Hair follicular keratinocyte (primary cell): ENCODE results near the gene ANAPC4. TPM values are rescaled to one million over a fixed set of nuclear protein-coding genes. Genes with fewer than 3 reads are reported as not detected.

Experiments used
- total RNA-seq: library from RNA; depleted of rRNA; stranded (reverse); fragments of >200 nt; gene quantifications from 2 replicates; pipeline ENCODE4 v1.2.3, GENCODE V29; 2015

The ANAPC4 gene, protein sequence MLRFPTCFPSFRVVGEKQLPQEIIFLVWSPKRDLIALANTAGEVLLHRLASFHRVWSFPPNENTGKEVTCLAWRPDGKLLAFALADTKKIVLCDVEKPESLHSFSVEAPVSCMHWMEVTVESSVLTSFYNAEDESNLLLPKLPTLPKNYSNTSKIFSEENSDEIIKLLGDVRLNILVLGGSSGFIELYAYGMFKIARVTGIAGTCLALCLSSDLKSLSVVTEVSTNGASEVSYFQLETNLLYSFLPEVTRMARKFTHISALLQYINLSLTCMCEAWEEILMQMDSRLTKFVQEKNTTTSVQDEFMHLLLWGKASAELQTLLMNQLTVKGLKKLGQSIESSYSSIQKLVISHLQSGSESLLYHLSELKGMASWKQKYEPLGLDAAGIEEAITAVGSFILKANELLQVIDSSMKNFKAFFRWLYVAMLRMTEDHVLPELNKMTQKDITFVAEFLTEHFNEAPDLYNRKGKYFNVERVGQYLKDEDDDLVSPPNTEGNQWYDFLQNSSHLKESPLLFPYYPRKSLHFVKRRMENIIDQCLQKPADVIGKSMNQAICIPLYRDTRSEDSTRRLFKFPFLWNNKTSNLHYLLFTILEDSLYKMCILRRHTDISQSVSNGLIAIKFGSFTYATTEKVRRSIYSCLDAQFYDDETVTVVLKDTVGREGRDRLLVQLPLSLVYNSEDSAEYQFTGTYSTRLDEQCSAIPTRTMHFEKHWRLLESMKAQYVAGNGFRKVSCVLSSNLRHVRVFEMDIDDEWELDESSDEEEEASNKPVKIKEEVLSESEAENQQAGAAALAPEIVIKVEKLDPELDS
- total RNA-seq: 13.7 and 18.2 TPM in 2 replicates

DNA sequence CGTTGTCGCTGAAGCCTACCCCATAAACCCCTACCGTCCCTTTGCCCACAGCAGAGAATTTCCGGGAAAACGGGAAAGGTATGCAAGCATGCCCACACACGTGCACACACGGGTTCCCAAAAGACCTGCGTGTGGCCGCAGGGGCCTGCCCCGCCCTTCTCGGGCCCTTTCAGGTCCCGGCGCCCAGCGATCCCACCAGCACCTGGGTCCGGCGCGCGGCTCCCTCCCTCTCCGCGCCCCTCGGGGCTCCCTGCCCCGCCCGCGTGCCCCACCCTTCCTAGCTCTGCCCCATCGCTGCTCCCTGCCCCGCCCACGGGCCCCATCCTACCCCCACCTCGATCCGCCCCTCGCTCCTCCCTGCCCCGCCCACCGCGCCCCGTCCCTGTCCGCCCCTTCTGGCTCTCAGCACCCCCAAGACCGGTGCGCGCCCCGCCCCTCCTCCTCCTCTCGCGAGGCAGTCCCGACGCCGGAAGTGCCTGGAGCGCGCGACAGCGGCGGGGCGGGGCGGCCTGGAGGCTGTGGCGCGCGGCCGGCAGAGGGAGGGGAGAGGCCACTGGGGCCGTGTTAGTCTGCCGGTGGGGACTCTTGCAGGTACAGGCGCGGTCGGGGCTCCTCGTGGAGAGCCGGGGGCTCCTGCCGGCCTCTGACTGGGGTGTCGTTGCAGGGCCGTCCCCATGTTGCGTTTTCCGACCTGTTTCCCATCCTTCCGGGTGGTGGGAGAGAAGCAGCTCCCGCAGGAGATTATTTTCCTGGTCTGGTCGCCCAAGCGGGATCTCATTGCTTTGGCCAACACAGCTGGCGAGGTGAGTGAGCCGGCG, at the start of gene ANAPC4:
Gene ANAPC4, plus strand, starts transcription at position 510 of the 818 bp plus-strand sequence. Its CDS starts 165 bp downstream, at position 675.

Other genes with a start within 250 kb of the ANAPC4 start
- 4.9 and 13.4 TPM in 2 replicates for gene SEPSECS, start 216.8 kb upstream of the ANAPC4 start, total RNA-seq
- gene PI4K2B, start 143.2 kb upstream of the ANAPC4 start, total RNA-seq: 18.9 and 25.4 TPM in 2 replicates
- 5.4 and 5.9 TPM in 2 replicates for gene ZCCHC4, start 64.5 kb upstream of the ANAPC4 start, total RNA-seq